Measurements from ENCODE around the gene DLL3. TPM values are rescaled to one million over a fixed set of nuclear protein-coding genes. Genes with fewer than 3 reads are reported as not detected.
A peak's percentile ranks its signal among the peaks of the same experiment; 100 is the strongest.
"Not testable (repeated sequence)": the region's sequence is repeated elsewhere in the genome, so short reads cannot be mapped to it uniquely, and the experiment has no call there.

DLL3 gene
- total RNA-seq, 4 donors from 2014 or later = not detected

- no peak for TF ChIP-seq POLR2A (IDR thresholded peaks at IDR 0.05)
- TF ChIP-seq, protein P1, sequence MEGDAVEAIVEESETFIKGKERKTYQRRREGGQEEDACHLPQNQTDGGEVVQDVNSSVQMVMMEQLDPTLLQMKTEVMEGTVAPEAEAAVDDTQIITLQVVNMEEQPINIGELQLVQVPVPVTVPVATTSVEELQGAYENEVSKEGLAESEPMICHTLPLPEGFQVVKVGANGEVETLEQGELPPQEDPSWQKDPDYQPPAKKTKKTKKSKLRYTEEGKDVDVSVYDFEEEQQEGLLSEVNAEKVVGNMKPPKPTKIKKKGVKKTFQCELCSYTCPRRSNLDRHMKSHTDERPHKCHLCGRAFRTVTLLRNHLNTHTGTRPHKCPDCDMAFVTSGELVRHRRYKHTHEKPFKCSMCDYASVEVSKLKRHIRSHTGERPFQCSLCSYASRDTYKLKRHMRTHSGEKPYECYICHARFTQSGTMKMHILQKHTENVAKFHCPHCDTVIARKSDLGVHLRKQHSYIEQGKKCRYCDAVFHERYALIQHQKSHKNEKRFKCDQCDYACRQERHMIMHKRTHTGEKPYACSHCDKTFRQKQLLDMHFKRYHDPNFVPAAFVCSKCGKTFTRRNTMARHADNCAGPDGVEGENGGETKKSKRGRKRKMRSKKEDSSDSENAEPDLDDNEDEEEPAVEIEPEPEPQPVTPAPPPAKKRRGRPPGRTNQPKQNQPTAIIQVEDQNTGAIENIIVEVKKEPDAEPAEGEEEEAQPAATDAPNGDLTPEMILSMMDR (IDR thresholded peaks at IDR 0.05) = no peak
- TF ChIP-seq EP300 (IDR thresholded peaks at IDR 0.05) = no peak
- no peak for TF ChIP-seq POLR2AphosphoS5 (IDR thresholded peaks at IDR 0.05)
- no peak overlapping the region for H3K27ac ChIP-seq
- WGBS, 2 donors (ENCODE audit: low coverage in 1 of 2) = 75 to 80% methylated on average over 2 of the region's 2 CpGs
- H3K4me1 ChIP-seq = peaks cover 0 to 8% (median 0%) of the 10 kb centered on the region in 3 donors
- H3K4me3 ChIP-seq = no peak overlapping the region
- peaks cover 0 to 63% of the 10 kb centered on the region in 2 donors for H3K36me3 ChIP-seq
- H3K27me3 ChIP-seq = no peaks in the 10 kb centered on the region
- no peak for ATAC-seq
- no peaks in the 10 kb centered on the region for H3K9me3 ChIP-seq
Observed at GRCh38 chr19:39475748-39476147, 23.0 kb upstream of the DLL3 start.

- H3K4me3 ChIP-seq, H3K9me3 ChIP-seq, ATAC-seq, H3K27me3 ChIP-seq: not testable (repeated sequence)
- Histone ChIP-seq H3K36me3 (peaks cover 0 to 45% of the 10 kb centered on the region in 2 donors), H3K27ac (peak overlapping the region in 1 of 4 donors; percentile 87), H3K4me1 (peaks cover 0 to 26% (median 8%) of the 10 kb centered on the region in 3 donors)
- 20 to 74% methylated on average over 1 to 10 of the region's 11 CpGs for WGBS, 2 donors (ENCODE audit: low coverage in 1 of 2)
Observed at GRCh38 chr19:39479319-39479801, 19.4 kb upstream of the DLL3 start.

DNA sequence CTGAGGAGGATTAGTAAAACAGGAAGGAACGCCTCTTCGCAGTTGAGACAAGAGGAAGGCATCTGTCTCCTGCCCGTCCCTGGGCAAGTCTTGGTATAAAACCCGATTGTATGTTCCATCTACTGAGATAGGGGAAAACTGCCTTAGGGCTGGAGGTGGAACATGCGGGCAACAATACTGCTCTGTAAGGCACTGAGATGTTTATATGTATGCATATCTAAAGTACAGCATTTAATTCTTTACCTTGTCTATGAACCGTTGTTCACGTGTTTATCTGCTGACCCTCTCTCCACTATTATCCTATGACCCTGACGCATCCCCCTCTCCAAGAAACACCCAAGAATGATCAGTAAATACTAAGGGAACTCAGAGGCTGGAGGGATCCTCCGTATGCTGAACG is 18.8 kb upstream of the DLL3 start:
- H3K36me3 ChIP-seq = peaks cover 0 to 45% of the 10 kb centered on the region in 2 donors
- no peak for ATAC-seq
- 38 to 39% methylated on average over 8 to 10 of the region's 10 CpGs for WGBS, 2 donors (ENCODE audit: low coverage in 1 of 2)
- no peaks in the 10 kb centered on the region for H3K9me3 ChIP-seq
- H3K27me3 ChIP-seq = no peaks in the 10 kb centered on the region
- H3K4me1 ChIP-seq = peaks cover 0 to 26% (median 8%) of the 10 kb centered on the region in 3 donors
- no peak for TF ChIP-seq POLR2AphosphoS5 (IDR thresholded peaks at IDR 0.05)
- TF ChIP-seq EP300 (IDR thresholded peaks at IDR 0.05) = no peak
- no peak for TF ChIP-seq POLR2A (IDR thresholded peaks at IDR 0.05)
- TF ChIP-seq, protein P1 (IDR thresholded peaks at IDR 0.05) = no peak
- H3K27ac ChIP-seq = peak overlapping the region; percentile 48 to 87 (median 82)
- H3K4me3 ChIP-seq = peak overlapping the region; percentile 65 to 76

GRCh38 chr19:39480337-39481228 is 18.2 kb upstream of the DLL3 start, which contains the start of gene TIMM50:
TSS of gene TIMM50 (plus strand) at chr19:39480838. CDS start at chr19:39480854, 16 bp downstream.
- WGBS, 2 donors (ENCODE audit: low coverage in 1 of 2) = 0% methylated on average over 2 to 9 of the region's 62 CpGs

GRCh38 chr19:39481229-39481545 is 17.6 kb upstream of the DLL3 start:
- peaks cover 0 to 26% (median 8%) of the 10 kb centered on the region in 3 donors for H3K4me1 ChIP-seq
- H3K4me3 ChIP-seq = peak overlapping the region; percentile 65 to 76
- no peak for TF ChIP-seq POLR2A (IDR thresholded peaks at IDR 0.05)
- TF ChIP-seq POLR2AphosphoS5 (IDR thresholded peaks at IDR 0.05) = no peak
- TF ChIP-seq, protein P1 (IDR thresholded peaks at IDR 0.05) = no peak
- no peak for TF ChIP-seq EP300 (IDR thresholded peaks at IDR 0.05)
- H3K27ac ChIP-seq = peak overlapping the region in 3 of 4 donors; percentile 77 to 87 (median 86)
- ATAC-seq = no peak
- peaks cover 0 to 45% of the 10 kb centered on the region in 2 donors for H3K36me3 ChIP-seq
- 0 to 1% methylated on average over 4 to 12 of the region's 12 CpGs for WGBS, 2 donors (ENCODE audit: low coverage in 1 of 2)
- no peaks in the 10 kb centered on the region for H3K27me3 ChIP-seq
- H3K9me3 ChIP-seq = no peaks in the 10 kb centered on the region

More at GRCh38 chr19:39480337-39481228, 18.2 kb upstream of the DLL3 start, which contains the start of gene TIMM50:
- no peaks in the 10 kb centered on the region for H3K27me3 ChIP-seq
- H3K4me1 ChIP-seq = peaks cover 0 to 26% (median 8%) of the 10 kb centered on the region in 3 donors
- H3K27ac ChIP-seq = peak within 1 kb of the TSS; percentile 48 to 87 (median 82)
- peak within 1 kb of the TSS; percentile 65 to 76 for H3K4me3 ChIP-seq
- H3K36me3 ChIP-seq = peaks cover 0 to 45% of the 10 kb centered on the region in 2 donors
- no peaks in the 10 kb centered on the region for H3K9me3 ChIP-seq
- peak; percentile 98 for ATAC-seq
- no peak for TF ChIP-seq EP300 (IDR thresholded peaks at IDR 0.05)
- TF ChIP-seq, protein P1 (IDR thresholded peaks at IDR 0.05) = peak in 1 of 4 experiments; percentile 28
- peak in 1 of 2 donors; percentile 43 for TF ChIP-seq POLR2A (IDR thresholded peaks at IDR 0.05)
- peak; percentile 88 for TF ChIP-seq POLR2AphosphoS5 (IDR thresholded peaks at IDR 0.05)
